HepG2 (cell line): ENCODE measurements around the gene CNNM3. TPM values are rescaled to one million over a fixed set of nuclear protein-coding genes. Genes with fewer than 3 reads are reported as not detected.
A peak's percentile ranks its signal among the peaks of the same experiment; 100 is the strongest.

Source experiments
- CENPX ChIP-seq: sonication (generic); formaldehyde crosslinking; IDR thresholded peaks from 2 replicates; pipeline ENCODE4 v1.9.0; 2021; ENCODE audit warnings: mild to moderate bottlenecking, missing genetic modification reagents, moderate library complexity
- DPF2 ChIP-seq: sonication (generic); formaldehyde crosslinking; IDR thresholded peaks from 2 replicates; pipeline ENCODE4 v1.4.0; 2020; ENCODE audit warnings: mild to moderate bottlenecking, low read depth, missing genetic modification reagents, borderline replicate concordance
- HMGA1 ChIP-seq: sonication (generic); formaldehyde crosslinking; conservative IDR thresholded peaks from 2 replicates; pipeline ENCODE4 v1.4.0; 2020; ENCODE audit warnings: missing genetic modification reagents
- MBD4 ChIP-seq: IDR thresholded peaks from 2 replicates; pipeline ENCODE4 v1.6.1; 2012; ENCODE audit warnings: low read length, inconsistent platforms, borderline replicate concordance
- NRL ChIP-seq: sonication (generic); formaldehyde crosslinking; IDR thresholded peaks from 2 replicates; pipeline ENCODE4 v1.5.0; 2020; ENCODE audit warnings: missing genetic modification reagents, mild to moderate bottlenecking, moderate library complexity, borderline replicate concordance
- POLR2G ChIP-seq: fragments of 200-400 bp; formaldehyde crosslinking; IDR thresholded peaks from 2 replicates; pipeline ENCODE4 v1.6.1; 2018; ENCODE audit warnings: mild to moderate bottlenecking, low read depth, low read length, moderate library complexity
- RBM39 ChIP-seq: fragments of 200-400 bp; formaldehyde crosslinking; IDR thresholded peaks from one replicate; pipeline ENCODE4 v1.6.1; 2018; ENCODE audit warnings: antibody characterized with exemption, mild to moderate bottlenecking, low read depth, low read length; ENCODE audit not compliant: poor library complexity, severe bottlenecking
- RFXAP ChIP-seq: sonication (generic); formaldehyde crosslinking; IDR thresholded peaks from 2 replicates; pipeline ENCODE4 v1.4.0; 2020; ENCODE audit warnings: missing genetic modification reagents, borderline replicate concordance
- SCMH1 ChIP-seq: sonication (generic); formaldehyde crosslinking; IDR thresholded peaks from 2 replicates; pipeline ENCODE4 v1.9.0; 2021; ENCODE audit warnings: missing genetic modification reagents, mild to moderate bottlenecking, borderline replicate concordance
- SSRP1 ChIP-seq: IDR thresholded peaks from 2 replicates; pipeline ENCODE4 v1.6.1; 2016; ENCODE audit warnings: control low read depth
- STAG1 ChIP-seq: sonication (generic); formaldehyde crosslinking; IDR thresholded peaks from 2 replicates; pipeline ENCODE4 v1.4.0; 2020; ENCODE audit warnings: missing genetic modification reagents
- ZBTB7B ChIP-seq: sonication (generic); formaldehyde crosslinking; IDR thresholded peaks from 2 replicates; pipeline ENCODE4 v1.4.0; 2020; ENCODE audit warnings: missing genetic modification reagents
- ZC3H13 ChIP-seq: sonication (generic); formaldehyde crosslinking; IDR thresholded peaks from 2 replicates; pipeline ENCODE4 v1.8.1; 2023; ENCODE audit warnings: mild to moderate bottlenecking, missing genetic modification reagents, moderate library complexity
- ZNF207 ChIP-seq: fragments of 450-650 bp; IDR thresholded peaks from 2 replicates; pipeline ENCODE4 v1.6.1; 2016; ENCODE audit warnings: antibody characterized with exemption, borderline replicate concordance
- ZNF337 ChIP-seq: sonication (generic); formaldehyde crosslinking; IDR thresholded peaks from 2 replicates; pipeline ENCODE4 v1.5.1; 2020; ENCODE audit warnings: missing genetic modification reagents, low read depth, mild to moderate bottlenecking, borderline replicate concordance
- ZNF441 ChIP-seq: sonication (generic); formaldehyde crosslinking; IDR thresholded peaks from 2 replicates; pipeline ENCODE4 v1.7.0; 2021; ENCODE audit warnings: missing genetic modification reagents, borderline replicate concordance
- ZNF530 ChIP-seq: sonication (generic); formaldehyde crosslinking; IDR thresholded peaks from 2 replicates; pipeline ENCODE4 v1.5.0; 2020; ENCODE audit warnings: low read depth, mild to moderate bottlenecking, missing genetic modification reagents
- ZNF562 ChIP-seq: sonication (generic); formaldehyde crosslinking; IDR thresholded peaks from 2 replicates; pipeline ENCODE4 v1.8.0; 2022; ENCODE audit warnings: missing genetic modification reagents, borderline replicate concordance
- ZNF598 ChIP-seq: sonication (generic); formaldehyde crosslinking; IDR thresholded peaks from 2 replicates; pipeline ENCODE4 v1.5.1; 2020; ENCODE audit warnings: mild to moderate bottlenecking, missing genetic modification reagents, borderline replicate concordance
- ZNF619 ChIP-seq: sonication (generic); formaldehyde crosslinking; IDR thresholded peaks from 2 replicates; pipeline ENCODE4 v1.4.0; 2020; ENCODE audit warnings: mild to moderate bottlenecking, missing genetic modification reagents
- ZNF720 ChIP-seq: sonication (generic); formaldehyde crosslinking; IDR thresholded peaks from 2 replicates; pipeline ENCODE4 v1.4.0; 2020; ENCODE audit warnings: missing genetic modification reagents
- polyA plus RNA-seq, 8 experiments: library from polyadenylated mRNA; depleted of rRNA in 3 of 8; stranded (reverse) in 7 of 8; unstranded in 1 of 8; fragments of >200 nt; fragmentation: Illumina TruSeq in 4 of 8; extraction: Trizol in 4 of 8; gene quantifications; 2 replicates each; pipeline versions ENCODE4 v1.2.1 to v1.2.3, GENCODE V29; 2011 to 2016; ENCODE audit warnings: low read depth in 4 of 8, missing spikeins in 1 of 8, mixed read lengths in 1 of 8; ENCODE audit not compliant: insufficient read depth in 1 of 8
- total RNA-seq, 5 experiments: library from RNA; depleted of rRNA; stranded (reverse); fragments of >200 nt; fragmentation: Illumina TruSeq; extraction: Trizol; gene quantifications; 2 replicates each; pipeline ENCODE4 v1.2.3, GENCODE V29; 2016; ENCODE audit warnings: low read depth in 1 of 5
- TF ChIP-seq, protein P1 (sequence below): sonication (generic); formaldehyde crosslinking; IDR thresholded peaks from 2 replicates; pipeline ENCODE4 v1.8.1; 2023; ENCODE audit warnings: missing genetic modification reagents, mild to moderate bottlenecking, borderline replicate concordance
- TF ChIP-seq, protein P2 (sequence below): IDR thresholded peaks from 2 replicates; pipeline ENCODE4 v1.6.1; 2016; ENCODE audit warnings: missing biosample characterization, missing genetic modification reagents, low read depth
- TF ChIP-seq, protein P3 (sequence below): sonication (generic); formaldehyde crosslinking; IDR thresholded peaks from 2 replicates; pipeline ENCODE4 v1.5.0; 2020; ENCODE audit warnings: missing genetic modification reagents
- TF ChIP-seq, protein P4 (sequence below): sonication (generic); formaldehyde crosslinking; IDR thresholded peaks from 2 replicates; pipeline ENCODE4 v1.5.0; 2020; ENCODE audit warnings: missing genetic modification reagents, mild to moderate bottlenecking, borderline replicate concordance

Gene CNNM3
- total and polyA plus RNA-seq, 2 of the 13 experiments (the other 11 are each of a cell fraction or from before 2014, with no cell fraction given): 21.2 to 27.9 TPM

DNA sequence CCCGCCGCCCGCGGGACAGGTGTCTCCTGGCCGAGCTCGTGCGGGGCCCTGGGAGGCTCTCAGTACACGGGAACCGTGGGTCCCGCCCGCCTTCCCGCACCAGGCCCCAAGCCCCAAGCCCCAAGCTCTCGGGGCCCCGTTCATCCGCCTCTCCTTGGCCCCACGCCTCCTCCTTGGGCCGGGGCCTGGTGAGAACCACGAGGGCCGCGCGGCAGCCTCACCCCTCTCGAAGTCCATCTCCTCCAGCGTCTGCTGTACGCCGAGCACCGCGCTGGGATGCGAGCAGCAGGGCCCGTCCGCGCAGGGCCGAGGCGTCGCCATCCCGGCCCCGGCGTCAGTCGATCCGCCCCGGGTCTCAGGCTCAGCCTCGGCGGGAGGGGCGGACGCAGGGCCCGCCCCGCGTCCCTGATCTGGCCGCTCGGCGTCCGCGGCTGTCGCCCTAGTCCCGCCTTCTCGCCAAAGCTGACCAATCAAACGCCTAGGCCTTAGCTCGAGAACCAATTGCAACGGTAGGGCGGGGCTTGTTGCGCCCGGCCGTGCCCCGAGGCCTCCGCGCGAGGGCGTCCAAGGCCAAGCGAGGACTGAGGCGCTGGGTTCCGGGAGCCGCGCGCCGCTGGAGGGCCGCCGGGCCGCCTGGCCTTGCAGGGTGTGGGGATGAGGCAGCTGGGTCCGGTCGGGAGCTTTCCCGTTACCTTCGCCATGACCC lies 41.8 kb downstream of the CNNM3 start, which contains the start of gene ANKRD39 (continued):
- no peak for TF ChIP-seq SCMH1 (CRISPR knock-in tag)
- peak; percentile 45; the same call in 1 of the 2 replicates for TF ChIP-seq ZNF720 (CRISPR knock-in tag)
- TF ChIP-seq, protein P1, sequence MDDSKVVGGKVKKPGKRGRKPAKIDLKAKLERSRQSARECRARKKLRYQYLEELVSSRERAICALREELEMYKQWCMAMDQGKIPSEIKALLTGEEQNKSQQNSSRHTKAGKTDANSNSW (CRISPR knock-in tag): peak; percentile 73; the same call in 1 of the 2 replicates
- peak; percentile 83; the same call in 1 of the 2 replicates for TF ChIP-seq RFXAP (CRISPR knock-in tag)
- no peak; the same call in 1 of the 2 replicates for TF ChIP-seq ZNF598 (CRISPR knock-in tag)
- TF ChIP-seq CENPX (CRISPR knock-in tag): no peak
- TF ChIP-seq ZNF619 (CRISPR knock-in tag): peak; percentile 19; the same call in 1 of the 2 replicates
- TF ChIP-seq ZNF207: no peak
- no peak; the same call in 1 of the 2 replicates for TF ChIP-seq ZNF562 (CRISPR knock-in tag)
- peak; percentile 21; the same call in 1 of the 2 replicates for TF ChIP-seq ZBTB7B (CRISPR knock-in tag)
- TF ChIP-seq, protein P2, sequence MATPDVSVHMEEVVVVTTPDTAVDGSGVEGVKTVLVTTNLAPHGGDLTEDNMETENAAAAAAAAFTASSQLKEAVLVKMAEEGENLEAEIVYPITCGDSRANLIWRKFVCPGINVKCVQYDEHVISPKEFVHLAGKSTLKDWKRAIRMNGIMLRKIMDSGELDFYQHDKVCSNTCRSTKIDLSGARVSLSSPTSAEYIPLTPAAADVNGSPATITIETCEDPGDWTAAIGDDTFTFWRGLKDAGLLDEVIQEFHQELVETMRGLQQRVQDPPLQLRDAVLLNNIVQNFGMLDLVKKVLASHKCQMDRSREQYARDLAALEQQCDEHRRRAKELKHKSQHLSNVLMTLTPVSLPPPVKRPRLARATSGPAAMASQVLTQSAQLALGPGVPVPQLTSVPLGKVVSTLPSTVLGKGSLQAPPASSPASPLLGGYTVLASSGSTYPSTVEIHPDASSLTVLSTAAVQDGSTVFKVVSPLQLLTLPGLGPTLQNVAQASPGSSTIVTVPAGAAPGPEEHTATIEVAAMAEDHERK: peak; percentile 91
- TF ChIP-seq STAG1 (CRISPR knock-in tag): peak; percentile 94
- TF ChIP-seq MBD4: no peak
- peak; percentile 50; the same call in 1 of the 2 replicates for TF ChIP-seq DPF2 (CRISPR knock-in tag)
- TF ChIP-seq HMGA1 (CRISPR knock-in tag): no peak
- no peak; the same call in none of the 2 replicates for TF ChIP-seq ZC3H13 (CRISPR knock-in tag)
- TF ChIP-seq, protein P3, sequence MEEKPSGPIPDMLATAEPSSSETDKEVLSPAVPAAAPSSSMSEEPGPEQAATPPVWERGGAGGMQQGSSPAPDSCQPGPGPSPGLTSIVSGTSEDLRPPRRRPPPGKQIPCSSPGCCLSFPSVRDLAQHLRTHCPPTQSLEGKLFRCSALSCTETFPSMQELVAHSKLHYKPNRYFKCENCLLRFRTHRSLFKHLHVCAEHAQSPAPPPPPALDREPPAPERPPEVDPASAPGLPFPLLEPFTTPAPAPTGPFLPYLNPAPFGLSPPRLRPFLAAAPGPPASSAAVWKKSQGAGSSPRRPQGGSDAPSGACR (CRISPR knock-in tag): peak; percentile 43; the same call in 1 of the 2 replicates
- TF ChIP-seq ZNF337 (CRISPR knock-in tag): peak; percentile 84; the same call in 1 of the 2 replicates
- TF ChIP-seq NRL: peak; percentile 33
- peak; percentile 95 for TF ChIP-seq POLR2G
- TF ChIP-seq SSRP1 (CRISPR knock-in tag): no peak
- no peak for TF ChIP-seq ZNF530 (CRISPR knock-in tag)
- peak; percentile 89 for TF ChIP-seq ZNF441 (CRISPR knock-in tag)
- TF ChIP-seq, protein P4, sequence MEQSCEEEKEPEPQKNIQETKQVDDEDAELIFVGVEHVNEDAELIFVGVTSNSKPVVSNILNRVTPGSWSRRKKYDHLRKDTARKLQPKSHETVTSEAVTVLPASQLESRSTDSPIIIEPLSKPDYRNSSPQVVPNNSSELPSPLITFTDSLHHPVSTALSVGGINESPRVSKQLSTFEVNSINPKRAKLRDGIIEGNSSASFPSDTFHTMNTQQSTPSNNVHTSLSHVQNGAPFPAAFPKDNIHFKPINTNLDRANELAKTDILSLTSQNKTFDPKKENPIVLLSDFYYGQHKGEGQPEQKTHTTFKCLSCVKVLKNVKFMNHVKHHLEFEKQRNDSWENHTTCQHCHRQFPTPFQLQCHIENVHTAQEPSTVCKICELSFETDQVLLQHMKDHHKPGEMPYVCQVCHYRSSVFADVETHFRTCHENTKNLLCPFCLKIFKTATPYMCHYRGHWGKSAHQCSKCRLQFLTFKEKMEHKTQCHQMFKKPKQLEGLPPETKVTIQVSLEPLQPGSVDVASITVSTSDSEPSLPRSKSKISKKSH (CRISPR knock-in tag): no peak
- TF ChIP-seq RBM39: peak; percentile 94
